HL-60 (cell line): ENCODE data around the gene DPP6.
A peak's percentile ranks its signal among the peaks of the same experiment; 100 is the strongest.

Source experiments
- DNase-seq, 2 experiments: peaks; one replicate each; pipeline ENCODE4 v3.0.0-alpha.2; 2010 to 2020; ENCODE audit warnings: low read depth in 1 of 2, low spot score in 1 of 2
- H3K27ac ChIP-seq: fragments of 250-450 bp; sonication (Bioruptor Pico); replicated peaks from 2 replicates; pipeline ENCODE4 v1.5.1; 2020; ENCODE audit warnings: mild to moderate bottlenecking, moderate library complexity
- H3K27me3 ChIP-seq: fragments of 250-450 bp; sonication (Bioruptor Pico); 2 replicates; pipeline ENCODE4 v1.5.1; 2021; ENCODE audit warnings: mild to moderate bottlenecking, moderate library complexity; ENCODE audit not compliant: insufficient read depth, poor library complexity, severe bottlenecking
- H3K4me3 ChIP-seq: replicated peaks from 2 replicates; pipeline ENCODE4 v1.5.1; 2011; ENCODE audit warnings: mild to moderate bottlenecking, control low read depth, low read length; ENCODE audit not compliant: insufficient read depth
- CTCF ChIP-seq: IDR thresholded peaks from one replicate; pipeline ENCODE4 v1.5.1; 2011; ENCODE audit warnings: low read length, control low read depth, inconsistent platforms; ENCODE audit not compliant: insufficient read depth
- GABPA ChIP-seq: IDR thresholded peaks from 2 replicates; pipeline ENCODE4 v1.6.1; 2012; ENCODE audit warnings: low read depth
- POLR2AphosphoS5 ChIP-seq: IDR thresholded peaks from 2 replicates; pipeline ENCODE4 v1.6.1; 2012; ENCODE audit warnings: low read depth
- REST ChIP-seq: IDR thresholded peaks from 2 replicates; pipeline ENCODE4 v1.6.1; 2012; ENCODE audit warnings: low read depth; ENCODE audit not compliant: insufficient replicate concordance
- SPI1 ChIP-seq: IDR thresholded peaks from 2 replicates; pipeline ENCODE4 v1.6.1; 2012; ENCODE audit warnings: low read depth, mild to moderate bottlenecking, borderline replicate concordance

The DPP6 gene

GRCh38 chr7:154433632-154434598 lies 381.7 kb downstream of the DPP6 start:
- no peak for DNase-seq
- Histone ChIP-seq H3K4me3 (no peak overlapping the region), H3K27ac (no peak overlapping the region), H3K27me3 (no peaks in the 10 kb centered on the region)
- TF ChIP-seq GABPA (no peak), REST (no peak), POLR2AphosphoS5 (no peak), CTCF (no peak), SPI1 (no peak)

- Histone ChIP-seq H3K27me3 (no peaks in the 10 kb centered on the region), H3K4me3 (no peak overlapping the region), H3K27ac (no peak overlapping the region)
- no peak for DNase-seq
- no peak for TF ChIP-seq REST
- TF ChIP-seq SPI1, result peak; percentile 54
- TF ChIP-seq GABPA, result no peak
- no peak for TF ChIP-seq POLR2AphosphoS5
- TF ChIP-seq CTCF, result no peak
Measured at GRCh38 chr7:154436560-154436959, 384.4 kb downstream of the DPP6 start.

- DNase-seq, result no peak
- no peaks in the 10 kb centered on the region for H3K27me3 ChIP-seq
- H3K4me3 ChIP-seq, result no peak overlapping the region
- TF ChIP-seq GABPA (no peak), SPI1 (no peak), CTCF (no peak), REST (no peak), POLR2AphosphoS5 (no peak)
- no peak overlapping the region for H3K27ac ChIP-seq
Measured at GRCh38 chr7:154437234-154437633, 385.0 kb downstream of the DPP6 start.
